Adrenal gland (tissue), 12 donors: Measurements from ENCODE around the gene UTP14A. TPM values are rescaled to one million over a fixed set of nuclear protein-coding genes. Genes with fewer than 3 reads are reported as not detected.

Source experiments
- DNase-seq, 7 donors: peaks; one replicate each; pipeline ENCODE4 v3.0.0-alpha.2; 2019 to 2020
- H3K27ac ChIP-seq, 5 donors: fragments of 200-600 bp; sonication (generic) in 4 of 5; 1 replicate in 3 of 5; 2 replicates in 2 of 5; pipeline versions ENCODE4 v1.5.1 to v1.8.0; 2016 to 2020; ENCODE audit warnings: mild to moderate bottlenecking in 1 of 5
- H3K27me3 ChIP-seq: fragments of 200-600 bp; 2 replicates; pipeline ENCODE4 v1.8.0; 2021
- H3K36me3 ChIP-seq, 2 donors: fragments of 200-600 bp; replicated peaks in 1 of 2; 1 replicate in 1 of 2; 2 replicates in 1 of 2; pipeline versions ENCODE4 v1.5.1 to v1.8.0; 2018 to 2022
- H3K4me1 ChIP-seq, 2 donors: fragments of 200-600 bp; replicated peaks in 1 of 2; 1 replicate in 1 of 2; 2 replicates in 1 of 2; pipeline versions ENCODE4 v1.5.1 to v1.8.0; 2018 to 2021
- H3K4me3 ChIP-seq, 4 donors: fragments of 200-600 bp; sonication (generic) in 3 of 4; one replicate each; pipeline ENCODE4 v1.5.1; 2016 to 2018
- H3K9me3 ChIP-seq, 3 donors: fragments of 200-600 bp; sonication (generic) in 1 of 3; replicated peaks in 1 of 3; 1 replicate in 2 of 3; 2 replicates in 1 of 3; pipeline versions ENCODE4 v1.5.1 to v1.8.0; 2016 to 2021
- POLR2A ChIP-seq, 2 donors: fragments of 450-650 bp; IDR thresholded peaks; one replicate each; pipeline ENCODE4 v1.6.1; 2017; ENCODE audit warnings: antibody characterized with exemption in 2 of 2, mild to moderate bottlenecking in 2 of 2, moderate library complexity in 1 of 2
- WGBS, 4 donors: extraction: QIAGEN DNeasy Blood & Tissue Kit in 2 of 4; methylation state at CpG; one replicate each; pipeline versions ENCODE4 v1.1.5 to v1.1.7; 2013 to 2017; 5-methylcytosine and 5-hydroxymethylcytosine counted together
- intact Hi-C, 2 donors: fragments of 100-400 bp; cut with DNase I; formaldehyde crosslinking; loops; one replicate each; pipeline versions ENCODE4 v1.14.1 to v1.15.0; 2022 to 2023
- polyA plus RNA-seq, 3 donors: library from polyadenylated mRNA; stranded (reverse); fragments of 200-250 nt in 2 of 3; fragments of 350-450 nt in 1 of 3; fragmentation: Illumina TruSeq in 1 of 3; extraction: RNeasy Lipid Tissue Mini Kit (QIAGEN cat#74804) in 1 of 3; gene quantifications; one replicate each; pipeline ENCODE4 v1.2.3, GENCODE V29; 2013 to 2014
- total RNA-seq, 9 donors: library from RNA; depleted of rRNA in 4 of 9; stranded (reverse); fragments of >200 nt in 4 of 9; fragments of 120-200 nt in 1 of 9; fragmentation: NEBNext Ultra II Directional in 1 of 9; extraction: Animal tissue kit (Norgen Biotek cat#: 25700) in 1 of 9; gene quantifications; one replicate each; pipeline versions ENCODE4 v1.1.0 to v1.2.4, GENCODE V29; 2013 to 2023
- TF ChIP-seq, protein P1 (sequence below), 6 experiments: fragments of 450-650 bp in 4 of 6; fragments of 200-600 bp in 2 of 6; sonication (generic) in 1 of 6; IDR thresholded peaks; 1 replicate in 5 of 6; 2 replicates in 1 of 6; pipeline versions ENCODE4 v1.5.1 to v1.8.0; 2016 to 2021; ENCODE audit warnings: antibody characterized with exemption in 6 of 6, mild to moderate bottlenecking in 2 of 6, moderate library complexity in 1 of 6
- donor health status: healthy with polysubstance abuse.
- donor health status: Bipolar disorder and iron deficiency.
- donor health status: DM: yes; HTN: yes; CAD: no.
- donor health status: DM: no; HTN: no; CAD: no.
- donor health status: DM: no; HTN: no; CAD: no.
- donor health status: DM: yes; HTN: yes; CAD: no.

Gene UTP14A
- total and polyA plus RNA-seq, 12 donors = 10.1 to 28.1 (median 14.0) TPM

DNA sequence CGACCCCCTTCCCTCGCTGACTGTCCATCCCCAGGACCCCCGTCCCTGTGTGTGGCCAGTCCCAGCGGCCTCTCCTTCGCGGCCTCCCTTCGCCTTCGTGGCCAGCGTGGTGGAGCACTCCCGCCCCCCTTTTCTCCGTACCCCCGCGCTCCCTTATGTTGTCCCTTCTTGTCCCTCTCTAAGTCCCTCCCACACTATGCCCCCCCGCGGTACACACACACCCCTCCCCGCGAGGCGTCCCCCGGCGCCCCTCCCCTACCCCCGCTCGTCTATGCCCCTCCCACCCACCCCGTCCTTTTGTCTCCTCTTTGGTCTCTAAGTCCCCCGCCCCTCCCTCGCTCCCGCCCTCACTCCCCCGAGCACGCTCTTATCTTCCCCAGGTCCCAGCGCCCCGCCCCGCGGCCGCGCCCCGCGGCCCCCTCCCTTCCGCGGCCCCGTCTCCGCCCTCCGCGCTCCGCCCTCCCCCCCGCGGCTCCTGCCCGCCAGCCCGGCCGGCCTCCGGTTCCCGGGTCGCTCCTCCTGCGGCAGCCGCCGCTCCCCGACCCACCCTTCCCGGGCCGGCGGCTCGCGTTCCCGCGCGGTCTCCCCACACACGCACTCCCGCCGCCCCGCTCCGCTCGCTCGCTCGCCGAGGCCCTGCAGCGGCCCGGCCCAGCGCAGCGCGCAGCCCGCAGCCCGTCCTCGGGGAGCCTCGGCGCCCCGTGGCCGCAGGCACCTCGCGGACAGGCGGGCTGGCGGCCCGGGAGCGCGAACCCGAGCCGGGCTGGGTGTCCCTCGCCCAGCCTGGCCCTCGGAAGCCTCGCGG is 26.3 kb downstream of the UTP14A start:
- intact Hi-C loops = no loop called here
- Histone ChIP-seq H3K27me3 (peaks cover 4% of the 10 kb centered on the region), H3K9me3 (no peaks in the 10 kb centered on the region), H3K36me3 (peaks cover 0 to 4% of the 10 kb centered on the region in 2 donors), H3K4me3 (peak overlapping the region in 2 of 4 donors; percentile 34 to 65), H3K4me1 (no peaks in the 10 kb centered on the region), H3K27ac (peak overlapping the region; percentile 9 to 94 (median 80))
- peak; percentile 91 to 95 (median 93) for DNase-seq
- no peak for TF ChIP-seq POLR2A (IDR thresholded peaks at IDR 0.05)
- TF ChIP-seq, protein P1, sequence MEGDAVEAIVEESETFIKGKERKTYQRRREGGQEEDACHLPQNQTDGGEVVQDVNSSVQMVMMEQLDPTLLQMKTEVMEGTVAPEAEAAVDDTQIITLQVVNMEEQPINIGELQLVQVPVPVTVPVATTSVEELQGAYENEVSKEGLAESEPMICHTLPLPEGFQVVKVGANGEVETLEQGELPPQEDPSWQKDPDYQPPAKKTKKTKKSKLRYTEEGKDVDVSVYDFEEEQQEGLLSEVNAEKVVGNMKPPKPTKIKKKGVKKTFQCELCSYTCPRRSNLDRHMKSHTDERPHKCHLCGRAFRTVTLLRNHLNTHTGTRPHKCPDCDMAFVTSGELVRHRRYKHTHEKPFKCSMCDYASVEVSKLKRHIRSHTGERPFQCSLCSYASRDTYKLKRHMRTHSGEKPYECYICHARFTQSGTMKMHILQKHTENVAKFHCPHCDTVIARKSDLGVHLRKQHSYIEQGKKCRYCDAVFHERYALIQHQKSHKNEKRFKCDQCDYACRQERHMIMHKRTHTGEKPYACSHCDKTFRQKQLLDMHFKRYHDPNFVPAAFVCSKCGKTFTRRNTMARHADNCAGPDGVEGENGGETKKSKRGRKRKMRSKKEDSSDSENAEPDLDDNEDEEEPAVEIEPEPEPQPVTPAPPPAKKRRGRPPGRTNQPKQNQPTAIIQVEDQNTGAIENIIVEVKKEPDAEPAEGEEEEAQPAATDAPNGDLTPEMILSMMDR (IDR thresholded peaks at IDR 0.05) = no peak
- WGBS, 4 donors = 0 to 33% (median 15%) methylated on average over 15 to 92 of the region's 97 CpGs

DNA sequence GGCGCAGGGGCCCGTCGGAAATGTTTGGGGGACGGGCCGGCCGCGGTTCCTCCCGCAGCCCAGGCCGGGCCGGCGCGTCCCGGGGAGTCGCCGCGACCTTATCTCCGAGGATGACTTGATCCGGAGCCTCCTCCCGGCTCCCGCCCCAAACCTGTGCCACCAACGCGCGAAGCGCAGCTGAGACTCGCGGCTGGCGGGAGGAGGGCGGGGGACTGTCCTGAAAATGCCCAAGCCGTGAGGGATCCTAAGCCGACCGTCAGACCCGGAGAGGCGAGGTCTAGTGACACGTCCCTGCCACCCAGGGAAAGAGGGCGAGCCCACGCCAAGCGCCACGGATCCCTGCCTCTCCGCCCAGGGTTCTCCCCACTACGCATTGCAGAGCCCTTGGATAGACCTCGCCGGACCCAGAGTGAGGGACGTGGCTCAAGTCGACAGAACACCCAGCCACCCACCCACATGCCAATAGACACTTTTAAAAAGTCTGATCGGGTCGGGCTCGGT is 26.9 kb downstream of the UTP14A start:
- H3K9me3 ChIP-seq = no peaks in the 10 kb centered on the region
- peak overlapping the region in 2 of 5 donors; percentile 30 to 94 for H3K27ac ChIP-seq
- no peaks in the 10 kb centered on the region for H3K36me3 ChIP-seq
- TF ChIP-seq, protein P1 (IDR thresholded peaks at IDR 0.05) = no peak
- TF ChIP-seq POLR2A (IDR thresholded peaks at IDR 0.05) = peak in 1 of 2 donors; percentile 47
- H3K4me1 ChIP-seq = no peaks in the 10 kb centered on the region
- intact Hi-C loops = no loop called here
- WGBS, 4 donors = 7 to 42% (median 38%) methylated on average over 3 to 47 of the region's 47 CpGs; no CpG with 5 or more reads in 1 of the 4 donors
- peak overlapping the region in 1 of 4 donors; percentile 65 for H3K4me3 ChIP-seq
- DNase-seq = peak; percentile 32 to 64 (median 52)
- H3K27me3 ChIP-seq = peaks cover 4% of the 10 kb centered on the region

DNA sequence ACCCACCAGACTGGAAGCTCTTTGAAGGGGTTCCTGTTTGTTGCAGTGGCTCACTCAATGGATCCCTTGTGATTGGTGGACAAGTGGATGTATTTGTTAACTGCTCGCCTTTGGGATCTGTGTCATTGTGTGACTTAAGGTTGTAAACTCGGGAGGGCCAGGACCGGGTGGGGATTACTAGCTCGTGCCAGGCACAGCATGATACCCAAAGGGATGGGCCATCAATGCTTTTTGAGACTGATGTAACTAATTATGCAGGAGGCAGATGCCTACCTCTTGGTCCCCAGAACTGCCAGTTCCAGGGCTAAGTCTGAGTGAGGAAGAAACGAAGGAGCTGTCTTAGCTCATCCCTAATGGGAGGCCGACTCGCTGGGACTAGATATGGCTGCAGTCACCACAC is 27.7 kb downstream of the UTP14A start:
- Histone ChIP-seq H3K4me3 (no peak overlapping the region), H3K9me3 (no peaks in the 10 kb centered on the region), H3K36me3 (no peaks in the 10 kb centered on the region), H3K27me3 (peaks cover 4% of the 10 kb centered on the region), H3K4me1 (no peaks in the 10 kb centered on the region), H3K27ac (no peak overlapping the region)
- no peak for DNase-seq
- intact Hi-C loops = no loop called here
- WGBS, 4 donors = 71 to 96% (median 79%) methylated on average over 4 to 7 of the region's 7 CpGs
- TF ChIP-seq, protein P1 (IDR thresholded peaks at IDR 0.05) = no peak
- TF ChIP-seq POLR2A (IDR thresholded peaks at IDR 0.05) = no peak

DNA sequence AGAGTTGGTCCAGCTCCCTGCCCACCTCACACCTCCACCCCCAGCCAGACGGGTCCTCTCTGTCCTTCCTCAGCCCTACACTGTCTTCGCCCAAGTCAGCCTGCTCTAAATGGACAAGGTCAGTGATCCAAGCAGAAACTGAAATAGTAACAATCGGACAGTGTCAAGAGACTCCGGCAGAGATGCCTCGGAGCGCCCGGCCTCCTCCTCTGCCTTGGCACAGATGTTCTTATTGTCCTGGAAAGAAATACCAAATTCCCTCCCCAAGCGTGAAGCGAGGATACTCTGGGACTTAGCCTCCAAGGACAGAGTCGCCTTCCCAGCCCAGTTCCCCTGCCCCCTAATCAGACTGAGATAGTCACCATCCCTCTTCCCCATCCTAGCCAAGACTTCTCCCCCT is 28.5 kb downstream of the UTP14A start:
- H3K27me3 ChIP-seq = peaks cover 6% of the 10 kb centered on the region
- H3K4me1 ChIP-seq = no peaks in the 10 kb centered on the region
- TF ChIP-seq POLR2A (IDR thresholded peaks at IDR 0.05) = no peak
- TF ChIP-seq, protein P1 (IDR thresholded peaks at IDR 0.05) = no peak
- no peaks in the 10 kb centered on the region for H3K9me3 ChIP-seq
- H3K36me3 ChIP-seq = no peaks in the 10 kb centered on the region
- no peak for DNase-seq
- WGBS, 4 donors = 52 to 59% (median 58%) methylated on average over 10 of the region's 10 CpGs; no CpG with 5 or more reads in 1 of the 4 donors
- no peak overlapping the region for H3K27ac ChIP-seq
- H3K4me3 ChIP-seq = no peak overlapping the region
- intact Hi-C loops = no loop called here
